Measurements from ENCODE around the gene FAM118B.

Gene FAM118B

GRCh38 chr11:126186708-126187529, 24.7 kb upstream of the FAM118B start:
- DNase-seq, result no peak

GRCh38 chr11:126188332-126189108, 23.1 kb upstream of the FAM118B start:
- DNase-seq, result no peak

GRCh38 chr11:126189109-126189929, 22.3 kb upstream of the FAM118B start:
- no peak for DNase-seq

GRCh38 chr11:126190792-126191191, 20.8 kb upstream of the FAM118B start:
- DNase-seq, result no peak

DNA sequence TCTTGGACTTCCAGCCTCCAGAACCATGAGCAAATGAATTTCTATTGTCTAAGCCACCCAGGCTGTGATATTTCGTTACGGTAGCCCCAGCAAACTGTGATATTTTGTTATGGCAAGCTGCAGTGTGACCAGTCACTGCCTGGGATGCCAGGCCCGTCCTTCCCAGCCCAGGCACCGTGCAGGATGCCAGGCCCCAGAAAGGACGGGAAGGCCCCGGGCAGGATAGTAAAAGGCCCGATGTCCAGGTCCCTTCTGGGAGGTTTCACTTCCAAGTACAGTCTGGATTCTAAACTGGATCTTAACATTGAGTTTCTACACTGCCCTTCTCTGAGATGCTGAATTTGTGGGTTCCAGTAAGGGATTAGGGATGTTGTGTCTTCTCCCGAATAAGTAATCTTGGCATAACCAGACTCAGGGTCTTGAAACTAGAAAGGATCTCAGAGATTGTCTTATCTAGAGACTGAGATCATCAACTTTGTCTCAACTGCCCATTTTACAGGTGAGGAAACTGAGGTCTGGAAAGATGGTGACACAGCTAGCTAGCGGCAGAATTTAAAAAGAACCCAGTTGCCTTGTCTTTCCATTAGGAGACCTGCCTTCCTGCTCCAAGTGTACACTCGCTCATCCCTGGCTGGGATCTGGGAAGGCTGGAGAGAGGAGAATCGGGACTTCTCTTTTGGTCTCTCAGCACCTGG, 20.1 kb upstream of the FAM118B start:
- no peak for DNase-seq

DNA sequence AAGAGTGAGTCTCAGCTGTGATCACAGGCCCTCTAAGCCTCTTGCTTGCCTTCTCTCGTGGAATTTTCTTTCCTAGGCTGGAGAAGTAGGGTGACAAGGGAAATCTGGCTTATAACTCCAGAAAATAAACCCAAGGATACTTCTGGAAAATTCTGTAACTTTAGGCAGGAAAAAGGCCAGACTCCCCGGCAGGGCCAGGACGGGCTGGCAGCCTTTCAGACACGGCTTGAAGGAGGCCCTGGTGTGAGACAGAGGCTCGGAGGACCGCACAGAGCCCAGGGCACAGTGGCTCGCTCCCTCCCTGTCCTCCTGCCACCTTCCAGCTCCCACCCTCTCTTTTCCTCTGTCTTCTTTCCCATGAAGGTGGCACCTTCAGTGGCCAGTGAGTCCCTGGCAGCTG, 19.2 kb upstream of the FAM118B start:
- DNase-seq, result no peak

GRCh38 chr11:126193038-126193478, 18.5 kb upstream of the FAM118B start:
- DNase-seq, result no peak

GRCh38 chr11:126194121-126194543, 17.4 kb upstream of the FAM118B start:
- DNase-seq, result peak; percentile 6

DNA sequence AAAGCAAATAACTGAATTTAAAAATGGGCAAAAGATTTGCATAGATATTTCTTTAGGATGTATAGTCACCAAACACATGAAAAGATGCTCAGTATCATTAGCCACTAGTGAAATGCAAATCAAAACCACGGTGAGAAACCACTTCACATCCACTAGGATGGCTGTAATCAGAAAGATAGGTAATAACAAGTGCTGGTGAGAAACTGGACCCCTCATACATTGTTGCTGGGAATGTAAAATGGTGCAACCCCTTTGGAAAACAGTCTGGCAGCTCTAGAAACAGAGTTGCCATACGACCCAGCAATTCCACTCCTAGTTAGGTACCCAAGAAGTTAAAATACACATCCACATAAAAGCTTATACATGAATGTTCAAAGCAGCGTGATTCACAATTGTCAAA, 16.5 kb upstream of the FAM118B start:
- DNase-seq, result no peak

DNA sequence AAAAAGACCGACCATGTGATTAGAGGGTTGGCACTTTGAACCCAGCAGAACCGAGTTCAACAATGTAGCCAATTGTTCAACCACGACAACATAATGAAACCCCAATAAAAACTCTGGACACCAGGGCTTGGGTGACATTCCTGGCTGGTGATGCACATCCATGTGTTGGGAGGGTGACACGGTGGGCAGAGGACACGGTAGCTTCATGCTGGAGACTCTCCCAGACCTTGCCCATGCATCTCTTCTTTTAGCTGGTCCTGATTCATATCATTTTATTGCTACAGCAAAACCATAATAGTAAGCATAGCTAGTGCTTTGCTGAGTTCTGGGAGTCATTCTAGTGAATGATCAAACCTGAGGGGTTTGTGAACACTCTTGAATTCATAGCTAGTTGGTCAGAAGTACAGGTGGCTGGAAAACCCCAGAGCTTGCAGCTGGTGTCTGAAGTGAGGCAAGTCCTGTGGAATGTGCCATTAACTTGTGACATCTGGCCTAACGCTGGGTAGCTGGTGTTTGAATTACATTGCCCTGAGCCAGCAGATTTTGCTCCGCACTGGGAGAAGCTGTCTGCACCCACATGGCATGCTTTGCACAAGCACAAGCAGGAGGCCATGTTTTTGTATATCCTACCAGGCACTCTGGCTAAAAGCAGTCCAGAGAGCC, 14.2 kb upstream of the FAM118B start:
- DNase-seq, result no peak

GRCh38 chr11:126198648-126199047, 12.9 kb upstream of the FAM118B start:
- DNase-seq, result no peak

GRCh38 chr11:126202646-126203359, 8.8 kb upstream of the FAM118B start:
- no peak for DNase-seq

GRCh38 chr11:126205359-126205758, 6.2 kb upstream of the FAM118B start:
- DNase-seq, result no peak

- DNase-seq, result no peak
Measured at GRCh38 chr11:126207896-126208295, 3.7 kb upstream of the FAM118B start.

DNA sequence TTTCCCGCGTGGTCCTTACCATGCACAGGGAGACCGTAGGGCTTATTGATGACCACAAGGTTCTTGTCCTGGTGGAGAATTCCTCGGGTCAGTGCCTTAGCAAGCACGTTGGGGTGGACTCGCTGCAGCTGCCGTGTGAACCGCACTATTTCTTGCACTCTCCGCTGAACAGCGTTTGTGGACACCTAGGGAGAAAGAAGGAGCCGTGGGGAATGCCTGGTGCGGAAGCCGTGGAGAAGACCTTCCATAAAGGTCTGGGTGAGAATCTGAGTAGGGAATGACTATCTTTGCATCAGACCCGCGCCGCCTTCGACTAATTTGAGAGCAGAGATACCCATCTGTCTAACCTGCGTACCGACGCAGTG, 729 bp upstream of the FAM118B start:
- DNase-seq, result no peak

DNA sequence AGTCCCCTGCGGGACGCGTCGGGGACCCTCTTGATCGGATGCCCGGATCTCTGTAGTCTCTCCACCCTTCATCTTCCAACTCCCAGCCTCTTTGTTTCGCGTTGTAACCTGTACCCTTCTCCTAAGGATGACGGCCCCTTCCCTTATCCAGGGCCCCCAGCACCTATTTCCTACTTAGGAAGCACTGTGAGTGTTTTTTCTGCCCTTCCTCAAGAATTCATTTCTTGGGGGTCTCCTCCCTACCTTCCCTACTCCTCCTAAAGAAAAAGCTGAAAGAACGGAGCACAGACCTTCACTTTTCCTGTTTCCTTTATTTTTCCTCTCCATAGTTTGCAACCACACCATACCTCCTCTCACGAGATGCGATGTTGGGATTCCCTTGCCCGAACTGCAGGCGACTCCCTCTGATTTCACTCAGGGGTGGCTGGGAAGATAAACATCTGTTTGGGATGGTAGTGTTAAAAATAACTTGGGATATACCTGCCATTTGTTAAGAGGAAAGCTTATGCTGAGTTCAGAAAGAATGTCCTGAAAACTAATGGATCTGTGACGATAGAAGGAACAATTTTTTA, 593 bp downstream of the FAM118B start:
- DNase-seq, result no peak

DNA sequence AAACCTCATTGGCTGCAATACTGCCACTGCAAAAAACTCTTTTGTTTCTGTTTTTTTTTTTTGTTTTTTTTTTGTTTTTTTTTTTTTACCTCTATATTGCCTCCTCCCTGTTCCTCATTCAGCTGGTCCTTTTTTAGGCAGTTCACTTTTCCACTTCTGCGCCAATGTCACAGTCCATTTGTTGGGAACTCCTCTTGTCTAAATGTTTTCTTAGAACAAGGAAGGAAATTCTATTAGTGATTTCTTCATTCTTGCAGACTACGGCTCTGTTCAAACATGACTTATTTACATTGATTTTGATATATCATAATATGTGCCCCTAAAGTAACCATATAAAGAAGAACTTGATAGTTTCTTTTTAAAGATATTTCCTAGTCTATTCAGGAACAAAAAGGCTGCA, 2.9 kb downstream of the FAM118B start:
- no peak for DNase-seq

DNA sequence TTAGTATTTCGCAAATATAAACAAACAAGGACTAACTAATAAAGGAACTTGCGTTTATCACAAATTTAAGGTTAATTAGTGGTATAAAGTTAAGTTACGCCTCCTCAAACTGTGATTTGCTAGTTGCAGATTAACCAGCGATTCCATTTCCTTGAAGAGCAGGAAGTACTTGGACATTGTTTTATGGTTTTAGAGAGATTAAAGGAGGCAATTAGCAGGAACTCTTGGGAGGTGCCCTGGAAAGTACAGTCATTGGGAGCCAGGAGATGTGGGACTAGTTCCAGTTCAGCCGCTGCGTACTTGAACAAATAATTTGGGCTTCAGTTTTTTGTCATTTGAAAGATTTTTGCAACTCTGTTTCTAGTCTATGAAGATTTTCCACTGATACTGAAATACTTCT, 3.3 kb downstream of the FAM118B start:
- no peak for DNase-seq

DNA sequence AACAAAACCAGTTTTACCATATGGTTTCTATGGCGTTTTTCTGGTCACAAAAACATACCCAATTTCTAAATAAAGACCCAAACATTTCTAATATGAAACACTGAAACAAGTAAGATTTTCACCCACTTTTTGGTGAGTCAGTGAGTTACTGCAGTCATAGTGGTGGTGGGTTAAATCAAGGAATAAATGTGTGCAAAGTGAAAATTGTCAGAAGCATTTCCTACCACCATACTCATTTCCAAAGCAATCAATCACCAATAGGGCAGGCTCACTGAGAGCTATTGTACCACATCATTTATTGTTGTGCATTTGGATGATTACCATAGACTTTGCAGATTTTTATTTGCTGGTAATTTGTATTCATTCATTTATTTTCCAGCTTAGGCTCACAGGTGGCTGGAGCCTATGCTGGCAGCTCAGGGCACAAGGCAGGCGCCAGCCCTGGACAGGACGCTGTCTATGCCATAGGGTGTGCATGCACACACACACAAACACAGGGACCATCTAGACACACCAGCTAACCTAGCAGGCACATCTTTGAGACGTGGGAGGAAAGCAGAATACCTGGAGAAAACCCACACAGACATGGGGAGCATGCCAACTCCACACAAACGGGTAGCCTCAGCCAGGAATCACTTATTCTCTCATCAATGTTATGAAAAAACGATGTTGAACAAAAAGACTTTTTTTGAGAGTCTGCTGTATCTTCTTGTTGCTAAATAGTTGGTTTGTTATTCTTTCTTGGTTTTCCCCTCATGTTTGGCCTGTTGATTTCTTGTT, 5.1 kb downstream of the FAM118B start:
- no peak for DNase-seq

DNA sequence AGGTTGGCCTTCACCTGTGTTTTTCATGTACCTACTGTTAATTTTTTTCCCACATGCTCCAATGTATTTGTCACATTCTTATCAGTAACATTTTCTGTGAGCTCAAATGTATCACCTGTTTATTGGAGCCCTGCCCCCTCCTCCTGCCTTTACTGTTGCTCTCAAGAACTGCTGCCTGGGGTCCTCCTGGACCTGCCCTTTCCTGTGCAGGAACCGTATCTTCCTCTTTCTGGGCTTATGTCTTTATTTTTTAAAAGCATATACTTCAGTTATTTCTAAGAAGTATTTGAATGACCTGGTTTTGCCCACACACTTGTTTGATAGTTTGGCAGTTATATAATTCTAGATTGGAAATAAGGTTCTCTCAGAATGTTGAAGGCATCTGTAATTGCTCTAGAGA, 5.9 kb downstream of the FAM118B start:
- DNase-seq, result no peak

All from stimulated activated CD4-positive, alpha-beta T cell treated with anti-CD3 and anti-CD28 coated beads, Interleukin-12 subunit alpha, Interleukin-12 subunit beta, amount 100 ng/mL, for 4 hours (primary cell).